ENCODE data around the gene RIN1. TPM values are rescaled to one million over a fixed set of nuclear protein-coding genes. Genes with fewer than 3 reads are reported as not detected.

RIN1 gene
- total RNA-seq, 4 donors from 2014 or later: 0.98 to 3.7 (median 3.3) TPM

GRCh38 chr11:66333220-66333877 is 2.9 kb downstream of the RIN1 start:
- no peak for TF ChIP-seq CTCF (IDR thresholded peaks at IDR 0.05; ENCODE audit: low read depth)

DNA sequence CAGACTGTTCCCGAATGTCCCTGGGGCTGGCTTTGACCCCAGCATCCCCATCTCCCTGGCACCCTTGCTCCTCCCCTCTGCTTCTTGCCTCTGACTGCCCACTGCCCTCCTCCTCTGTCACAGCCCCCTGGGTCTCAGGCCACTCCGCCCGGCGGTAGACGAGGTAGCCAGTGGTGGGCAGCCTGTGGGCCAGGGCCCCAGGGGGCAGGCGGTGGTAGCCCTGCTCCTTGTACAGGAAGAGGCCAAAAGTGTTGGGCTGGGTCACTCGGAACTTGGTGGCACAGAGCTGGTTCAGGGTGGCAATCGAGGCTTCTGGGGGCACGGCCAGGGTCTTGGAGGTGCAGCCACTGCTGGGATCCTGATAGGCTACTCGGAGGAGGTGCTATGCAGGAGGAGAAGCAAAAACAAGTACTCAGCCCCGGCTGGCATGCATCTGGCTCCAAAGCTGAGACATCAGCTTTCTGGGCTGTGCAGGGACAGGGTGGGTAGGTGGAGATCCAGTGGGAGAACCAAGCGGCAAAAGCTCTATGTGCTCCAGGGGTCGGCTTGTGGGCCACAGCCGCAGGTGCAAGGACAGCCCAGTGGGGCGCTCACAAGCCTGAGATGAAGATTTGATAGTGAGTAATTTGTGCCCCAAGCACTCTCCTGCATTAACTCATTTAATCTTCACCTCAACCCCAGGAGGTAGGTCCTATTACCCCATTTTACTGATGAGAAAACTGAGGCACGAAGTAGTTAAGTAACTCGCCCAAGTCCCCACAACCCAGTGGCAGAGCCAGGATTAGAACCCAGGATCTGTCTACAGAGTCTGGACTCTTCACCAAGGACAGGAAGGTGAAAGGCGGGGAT is 3.6 kb downstream of the RIN1 start:
- TF ChIP-seq CTCF (IDR thresholded peaks at IDR 0.05; ENCODE audit: low read depth): no peak

DNA sequence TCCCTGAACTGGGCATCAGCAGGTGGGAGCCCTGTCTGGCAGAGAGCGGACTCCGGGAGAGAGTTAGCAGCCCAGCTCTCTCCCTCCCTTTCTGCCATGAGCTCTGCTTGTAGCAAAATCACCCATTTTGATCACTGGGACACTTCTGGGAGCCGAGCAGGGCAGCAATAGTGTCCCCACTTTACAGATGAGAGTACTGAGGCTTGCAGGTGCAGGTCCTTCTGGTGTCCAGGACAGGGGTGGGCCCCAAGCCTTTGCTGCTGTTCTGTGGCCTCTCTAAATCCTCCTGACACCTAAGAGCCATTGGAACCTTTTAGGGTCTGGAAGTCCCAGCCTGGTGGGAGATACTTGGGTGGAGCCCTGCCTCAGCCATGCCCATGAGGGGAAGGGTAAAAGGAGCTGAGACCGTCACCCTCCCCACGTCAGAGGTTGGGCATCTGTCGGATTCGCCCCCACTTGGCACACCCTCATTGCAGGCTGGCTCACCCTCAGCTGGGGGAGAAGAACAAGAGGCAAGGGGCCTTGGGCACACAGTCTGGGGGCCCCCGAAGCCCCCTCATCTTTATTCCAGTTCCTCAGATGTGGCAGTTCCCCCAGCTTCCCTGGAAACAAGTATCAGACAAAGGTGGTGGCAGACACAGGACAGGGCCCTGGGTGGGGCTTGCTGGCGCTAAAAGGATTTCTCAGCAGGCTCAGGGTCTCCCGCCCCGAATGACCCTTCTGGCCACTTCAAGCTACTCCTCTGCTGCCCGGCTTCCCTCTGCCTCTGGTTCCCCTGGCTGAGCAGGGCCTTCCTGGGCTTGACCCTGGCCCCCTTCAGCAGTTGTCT is 4.5 kb downstream of the RIN1 start:
- no peak for TF ChIP-seq CTCF (IDR thresholded peaks at IDR 0.05; ENCODE audit: low read depth)

DNA sequence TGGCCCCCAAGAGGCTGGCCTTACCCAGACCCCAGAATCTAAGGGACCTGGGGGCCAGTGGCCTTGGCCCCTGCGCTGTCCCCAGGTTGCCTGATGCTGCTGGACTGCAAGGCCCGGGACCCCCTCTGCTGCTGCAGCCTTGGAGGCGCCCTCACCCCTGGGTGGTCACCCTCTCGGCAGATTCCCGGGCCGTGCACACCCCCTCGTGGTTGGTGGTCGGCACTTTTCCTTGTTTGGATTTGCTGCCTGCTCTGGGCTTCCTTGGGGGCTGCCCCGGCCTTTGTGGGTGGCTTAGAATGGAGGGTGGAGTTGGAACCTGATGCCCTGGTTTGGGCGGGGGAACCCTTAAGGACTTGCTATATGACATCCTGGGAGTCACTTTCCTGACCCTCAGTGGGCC is 5.3 kb downstream of the RIN1 start:
- TF ChIP-seq CTCF (IDR thresholded peaks at IDR 0.05; ENCODE audit: low read depth): no peak

DNA sequence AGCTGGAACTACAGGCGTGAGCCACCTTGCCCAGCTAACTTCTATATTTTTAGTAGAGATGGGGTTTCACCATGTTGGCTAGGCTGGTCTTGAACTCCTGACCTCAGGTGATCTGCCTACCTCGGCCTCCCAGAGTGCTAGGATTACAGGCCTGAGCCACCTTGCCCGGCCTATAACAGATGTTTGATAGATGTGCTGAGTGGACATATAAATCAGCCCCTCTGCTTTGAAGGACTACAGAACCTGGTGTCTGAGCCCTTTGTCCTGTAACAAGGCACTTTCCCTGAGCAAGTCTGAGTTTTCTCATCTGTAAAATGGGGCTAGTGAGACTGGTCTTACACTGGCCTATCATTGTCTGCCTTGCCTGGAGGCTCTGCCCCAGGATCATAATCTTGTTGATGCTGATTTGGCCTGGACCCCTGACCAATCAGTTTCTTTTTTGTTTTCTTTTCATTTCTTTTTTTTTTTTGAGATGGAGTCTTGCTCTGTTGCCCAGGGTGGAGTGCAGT is 7.0 kb downstream of the RIN1 start:
- TF ChIP-seq CTCF (IDR thresholded peaks at IDR 0.05; ENCODE audit: low read depth): no peak

DNA sequence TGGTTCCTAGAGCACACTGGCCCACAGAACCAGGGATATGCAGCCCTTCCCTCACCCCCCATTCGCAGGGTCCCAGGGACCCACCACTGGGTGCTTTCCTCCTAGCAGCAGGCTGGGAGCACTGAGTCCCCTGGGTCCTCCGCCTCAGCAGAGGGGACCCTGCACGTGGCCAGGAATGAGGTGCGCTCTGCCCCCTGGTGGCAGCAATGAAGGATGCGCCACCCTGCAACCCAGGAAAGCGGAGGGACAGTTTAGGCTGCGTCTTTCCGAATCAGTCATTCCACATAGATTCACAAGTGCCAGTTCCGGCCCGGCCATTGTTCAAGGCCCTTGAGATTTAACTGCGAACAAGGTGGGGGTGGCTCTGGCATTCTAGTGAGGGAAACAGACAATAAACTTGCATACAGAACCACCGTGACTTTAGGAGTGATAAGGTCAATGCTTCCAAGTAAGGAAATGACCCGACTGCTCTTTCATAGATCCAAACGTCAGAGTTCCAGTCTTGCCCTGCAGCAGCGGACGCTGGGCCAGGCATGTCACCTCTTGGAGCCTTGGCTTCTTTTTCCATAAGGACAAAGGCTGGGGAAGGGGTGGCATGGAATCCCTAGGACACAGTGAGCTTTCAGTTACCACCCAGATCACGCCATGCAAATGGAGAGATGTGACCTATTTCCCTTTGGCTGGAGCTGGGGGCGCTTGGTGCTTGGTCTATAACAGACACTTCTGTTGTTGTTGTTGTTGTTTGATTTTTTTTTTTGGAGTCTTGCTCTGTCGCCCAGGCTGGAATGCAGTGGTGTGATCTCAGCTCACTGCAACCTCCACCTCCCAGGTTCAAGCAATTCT is 7.7 kb downstream of the RIN1 start:
- TF ChIP-seq CTCF (IDR thresholded peaks at IDR 0.05; ENCODE audit: low read depth): no peak
